HCT116 (cell line): ENCODE results near the gene RBMXL3. TPM values are rescaled to one million over a fixed set of nuclear protein-coding genes. Genes with fewer than 3 reads are reported as not detected.

ENCODE experiments used
- ATAC-seq: fragments of 200-7000 bp; cut with Tn5 transposase; 2 replicates; pipeline ENCODE4 v1.9.1; 2020; ENCODE audit warnings: mild to moderate bottlenecking, moderate library complexity
- Bru-seq: library from RNA; stranded (reverse); fragments of 400-500 nt; gene quantifications from one replicate; lab custom pipeline; 2021; lab: Mats Ljungman, UMichigan
- BruChase-seq, 2 experiments: library from RNA; stranded (reverse); fragments of 400-500 nt; gene quantifications; one replicate each; lab custom pipeline; 2021; lab: Mats Ljungman, UMichigan
- BruUV-seq: library from RNA; stranded (reverse); fragments of 400-500 nt; replicated peaks from 2 replicates; lab custom pipeline; 2021; lab: Mats Ljungman, UMichigan
- CTCF ChIA-PET: fragments of 300-600 bp; sonication (Branson Sonifier 250); formaldehyde crosslinking; loops from one replicate; lab custom pipeline; 2021; ENCODE audit warnings: antibody characterized with exemption; lab: Charles Lee
- POLR2A ChIA-PET: fragments of 300-600, 350-600 bp; sonication (Branson Sonifier 250); formaldehyde crosslinking; loops from one replicate; lab custom pipeline; 2021; ENCODE audit warnings: antibody characterized with exemption; lab: Charles Lee
- RAD21 ChIA-PET, 2 experiments: fragments of 300-600 bp; sonication (Branson Sonifier 250); formaldehyde crosslinking; loops; one replicate each; lab custom pipeline; 2023; ENCODE audit warnings: low total read pairs in 2 of 2; ENCODE audit not compliant: uncharacterized antibody in 2 of 2, unreplicated experiment in 2 of 2, low non-redundant PET in 1 of 2; lab: Charles Lee
- DNase-seq: peaks from one replicate; pipeline ENCODE4 v3.0.0-alpha.2; 2010; ENCODE audit warnings: low read depth, low spot score
- H2AFZ ChIP-seq: fragments of 200-600 bp; shearing (Covaris generic), sonication (generic); 2 replicates; pipeline ENCODE4 v1.6.1; 2017; ENCODE audit warnings: low read depth, mixed run types, mixed read lengths, antibody characterized with exemption, low read length; ENCODE audit not compliant: poor library complexity, severe bottlenecking
- H3K27ac ChIP-seq: 2 replicates; pipeline ENCODE4 v1.5.1; 2012; ENCODE audit warnings: low read depth, low read length
- H3K27me3 ChIP-seq: fragments of 200-600 bp; sonication (generic); 2 replicates; pipeline ENCODE4 v1.6.1; 2016; ENCODE audit warnings: mixed run types, low read length, mixed read lengths; ENCODE audit not compliant: insufficient read depth
- H3K36me3 ChIP-seq, 2 experiments: fragments of 200-500 bp in 1 of 2; fragments of 200-600 bp in 1 of 2; sonication (Bioruptor generic) in 1 of 2; sonication (generic) in 1 of 2; 2 replicates each; pipeline versions ENCODE4 v1.5.1 to v1.6.1; 2014 to 2016; ENCODE audit warnings: low read length in 2 of 2, inconsistent platforms in 1 of 2, mixed read lengths in 1 of 2, mixed run types in 1 of 2; ENCODE audit not compliant: insufficient read depth in 2 of 2, control insufficient read depth in 1 of 2
- H3K4me1 ChIP-seq, 2 experiments: fragments of 200-600 bp in 1 of 2; sonication (generic) in 1 of 2; 2 replicates each; pipeline versions ENCODE4 v1.5.1 to v1.6.1; 2012 to 2017; ENCODE audit warnings: low read length in 2 of 2, inconsistent platforms in 1 of 2, mild to moderate bottlenecking in 1 of 2, mixed read lengths in 1 of 2, mixed run types in 1 of 2, moderate library complexity in 1 of 2; ENCODE audit not compliant: insufficient read depth in 2 of 2, control insufficient read depth in 1 of 2
- H3K4me2 ChIP-seq: fragments of 200-600 bp; sonication (generic); 2 replicates; pipeline ENCODE4 v1.6.1; 2017; ENCODE audit warnings: mixed run types, low read length, mixed read lengths
- H3K4me3 ChIP-seq, 2 experiments: fragments of 200-600 bp in 1 of 2; sonication (generic) in 1 of 2; replicated peaks in 1 of 2; 2 replicates each; pipeline ENCODE4 v1.5.1; 2011 to 2016; ENCODE audit warnings: low read length in 2 of 2, control low read depth in 1 of 2, low read depth in 1 of 2, mild to moderate bottlenecking in 1 of 2, mixed read lengths in 1 of 2, mixed run types in 1 of 2
- H3K79me2 ChIP-seq: fragments of 200-600 bp; sonication (generic); 2 replicates; pipeline ENCODE4 v1.6.1; 2017; ENCODE audit warnings: mild to moderate bottlenecking, mixed run types, low read length, moderate library complexity, mixed read lengths; ENCODE audit not compliant: insufficient read depth
- H3K9ac ChIP-seq: fragments of 200-600 bp; sonication (generic); 2 replicates; pipeline ENCODE4 v1.6.1; 2016; ENCODE audit warnings: low read length, mixed read lengths
- H3K9me2 ChIP-seq: fragments of 200-600 bp; sonication (generic), shearing (Covaris generic); 2 replicates; pipeline ENCODE4 v1.6.1; 2017; ENCODE audit warnings: mixed run types, mild to moderate bottlenecking, moderate library complexity; ENCODE audit not compliant: insufficient read depth
- H3K9me3 ChIP-seq, 2 experiments: fragments of 200-500 bp in 1 of 2; fragments of 200-600 bp in 1 of 2; sonication (Bioruptor generic) in 1 of 2; sonication (generic) in 1 of 2; 2 replicates each; pipeline ENCODE4 v1.6.1; 2014 to 2017; ENCODE audit warnings: low read length in 2 of 2, mixed read lengths in 2 of 2, inconsistent platforms in 1 of 2, low read depth in 1 of 2, mild to moderate bottlenecking in 1 of 2, mixed run types in 1 of 2, moderate library complexity in 1 of 2; ENCODE audit not compliant: control insufficient read depth in 1 of 2, insufficient read depth in 1 of 2
- H4K20me1 ChIP-seq: fragments of 200-600 bp; sonication (generic), shearing (Covaris generic); 2 replicates; pipeline ENCODE4 v1.6.1; 2017; ENCODE audit warnings: mixed run types, mild to moderate bottlenecking, moderate library complexity; ENCODE audit not compliant: insufficient read depth
- CEBPB ChIP-seq: IDR thresholded peaks from 2 replicates; pipeline ENCODE4 v1.6.1; 2012; ENCODE audit warnings: low read depth
- EZH2 ChIP-seq: fragments of 200-600 bp; sonication (generic); IDR thresholded peaks from 2 replicates; pipeline ENCODE4 v1.6.1; 2017; ENCODE audit warnings: antibody characterized with exemption, mixed run types
- MAX ChIP-seq: IDR thresholded peaks from 2 replicates; pipeline ENCODE4 v1.6.1; 2012
- POLR2AphosphoS5 ChIP-seq: IDR thresholded peaks from 2 replicates; pipeline ENCODE4 v1.6.1; 2011; ENCODE audit warnings: mild to moderate bottlenecking, low read depth, low read length, moderate library complexity
- RAD21 ChIP-seq: IDR thresholded peaks from 2 replicates; pipeline ENCODE4 v1.6.1; 2012; ENCODE audit warnings: low read depth, mild to moderate bottlenecking
- REST ChIP-seq: IDR thresholded peaks from 2 replicates; pipeline ENCODE4 v1.6.1; 2012; ENCODE audit warnings: low read depth
- SRF ChIP-seq: IDR thresholded peaks from 2 replicates; pipeline ENCODE4 v1.6.1; 2012; ENCODE audit warnings: low read depth
- YY1 ChIP-seq: IDR thresholded peaks from 2 replicates; pipeline ENCODE4 v1.6.1; 2011; ENCODE audit warnings: low read length, low read depth, moderate library complexity, mild to moderate bottlenecking; ENCODE audit not compliant: insufficient replicate concordance; ENCODE audit errors: extremely low read depth
- ZFX ChIP-seq: fragments of 450-650 bp; IDR thresholded peaks from 2 replicates; pipeline ENCODE4 v1.6.1; 2017
- ZNF274 ChIP-seq: fragments of 200-500 bp; sonication (Bioruptor generic); IDR thresholded peaks from 2 replicates; pipeline ENCODE4 v1.6.1; 2014; ENCODE audit warnings: mild to moderate bottlenecking, low read depth, low read length, inconsistent platforms
- intact Hi-C: fragments of 100-400 bp; cut with micrococcal nuclease; formaldehyde crosslinking; loops from 2 replicates; pipeline ENCODE4 v1.10.0; 2022
- long read RNA-seq: library from polyadenylated mRNA; unstranded; transcript quantifications from one replicate; pipeline ENCODE4 v2.0.0, GENCODE V29; 2021; ENCODE audit not compliant: unreplicated experiment
- polyA plus RNA-seq: library from polyadenylated mRNA; unstranded; fragments of >200 nt; gene quantifications from 2 replicates; pipeline ENCODE4 v1.2.1, GENCODE V29; 2012; ENCODE audit warnings: missing spikeins
- total RNA-seq: library from RNA; stranded (reverse); gene quantifications from one replicate; pipeline ENCODE4 v1.2.1, GENCODE V29; 2021; ENCODE audit not compliant: unreplicated experiment

Gene RBMXL3
- total RNA-seq: not detected
- polyA plus RNA-seq: not detected in 2 replicates
- not detected for Bru-seq, nascent RNA
- not detected for BruChase-seq, experiment 1, labeled RNA remaining after a 6-hour chase
- BruChase-seq, experiment 2, labeled RNA remaining after a 2-hour chase: not detected
- long read RNA-seq: 0 reads

- ChIA-PET POLR2A (no interaction called here), CTCF (no interaction called here), RAD21 (no interaction called here)
- no peaks in the 10 kb centered on the region for H3K9me2 ChIP-seq
- no peaks in the 10 kb centered on the region for H3K36me3 ChIP-seq
- intact Hi-C loops: no loop called here
- no peaks in the 10 kb centered on the region for H3K9me3 ChIP-seq
- H3K4me1 ChIP-seq: no peaks in the 10 kb centered on the region
- H3K79me2 ChIP-seq: no peaks in the 10 kb centered on the region
- H3K27me3 ChIP-seq: no peaks in the 10 kb centered on the region
- no peak within 1 kb of the TSS for H3K9ac ChIP-seq
- H3K4me3 ChIP-seq: no peak within 1 kb of the TSS
- H3K4me2 ChIP-seq: no peak within 1 kb of the TSS
- no peaks in the 10 kb centered on the region for H4K20me1 ChIP-seq
- no peak within 1 kb of the TSS for H3K27ac ChIP-seq
- no TSS peak for BruUV-seq
- DNase-seq (no peak), ATAC-seq (no peak)
- no peak for TF ChIP-seq EZH2
- no peak for TF ChIP-seq CEBPB
- no peak for TF ChIP-seq REST
- TF ChIP-seq ZNF274: no peak
- no peak for TF ChIP-seq RAD21
- TF ChIP-seq YY1: no peak
- TF ChIP-seq MAX: no peak
- no peak for TF ChIP-seq POLR2AphosphoS5
- no peak for TF ChIP-seq SRF
- no peak for TF ChIP-seq ZFX
- no peak within 1 kb of the TSS for H2AFZ ChIP-seq
Observed at GRCh38 chrX:115189110-115189509, at the start of gene RBMXL3. Gene RBMXL3 (plus strand): TSS chrX:115189410. CDS start chrX:115189442, 32 bp downstream.
